ENCODE measurements around the gene RASGRP4. TPM values are rescaled to one million over a fixed set of nuclear protein-coding genes. Genes with fewer than 3 reads are reported as not detected.

The RASGRP4 gene
- total RNA-seq, 1 donor from 2014 or later = 1.0 TPM

DNA sequence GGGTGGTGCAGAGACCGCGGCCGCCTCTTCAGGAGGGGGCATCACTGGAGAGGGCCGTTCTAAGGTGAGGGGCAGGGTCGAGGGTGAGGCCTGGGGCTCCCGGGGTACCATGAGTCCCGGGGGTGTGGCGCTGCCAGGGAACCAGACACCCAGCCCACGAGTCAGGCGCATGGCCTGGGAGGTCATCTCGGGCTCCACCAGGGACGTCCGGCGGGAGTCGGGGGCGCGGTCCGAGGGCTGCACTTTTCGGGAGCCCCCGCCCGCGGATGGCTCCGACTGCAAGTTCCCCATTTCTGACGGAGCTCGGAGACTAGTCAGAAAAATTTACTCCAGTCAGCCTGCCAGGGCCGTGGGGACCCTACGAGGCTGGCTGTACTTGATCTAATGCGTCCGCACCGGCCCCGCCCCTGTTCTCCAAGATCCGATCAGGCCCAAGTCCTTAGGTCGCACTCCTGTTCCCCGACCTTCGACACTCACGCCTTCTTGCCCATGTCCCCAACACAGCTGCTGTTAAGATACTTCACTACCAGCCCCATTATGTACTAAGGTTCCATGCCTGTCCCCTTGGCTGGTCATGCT, 39.0 kb downstream of the RASGRP4 start:
- no peak overlapping the region for H3K9ac ChIP-seq (ENCODE audit: low read depth in 1 of 3, low read length in 3 of 3)
- peaks cover 12 to 21% (median 20%) of the 10 kb centered on the region in 3 donors for H3K4me1 ChIP-seq (ENCODE audit: control insufficient read depth in 3 of 3, insufficient read depth in 3 of 3, low read length in 3 of 3)
- H3K4me3 ChIP-seq (ENCODE audit: low read length in 3 of 3) = peak overlapping the region; percentile 38 to 61 (median 61)
- no peaks in the 10 kb centered on the region for H3K9me3 ChIP-seq (ENCODE audit: control insufficient read depth in 3 of 3, low read length in 3 of 3)
- peaks cover 0 to 6% (median 6%) of the 10 kb centered on the region in 3 donors for H3K27me3 ChIP-seq (ENCODE audit: control insufficient read depth in 3 of 3, insufficient read depth in 3 of 3, low read length in 3 of 3)
- peak overlapping the region; percentile 5 for H3K27ac ChIP-seq (ENCODE audit: low read depth, low read length)
- peaks cover 25 to 28% (median 27%) of the 10 kb centered on the region in 3 donors for H3K36me3 ChIP-seq (ENCODE audit: control insufficient read depth in 3 of 3, insufficient read depth in 3 of 3, low read length in 3 of 3)

DNA sequence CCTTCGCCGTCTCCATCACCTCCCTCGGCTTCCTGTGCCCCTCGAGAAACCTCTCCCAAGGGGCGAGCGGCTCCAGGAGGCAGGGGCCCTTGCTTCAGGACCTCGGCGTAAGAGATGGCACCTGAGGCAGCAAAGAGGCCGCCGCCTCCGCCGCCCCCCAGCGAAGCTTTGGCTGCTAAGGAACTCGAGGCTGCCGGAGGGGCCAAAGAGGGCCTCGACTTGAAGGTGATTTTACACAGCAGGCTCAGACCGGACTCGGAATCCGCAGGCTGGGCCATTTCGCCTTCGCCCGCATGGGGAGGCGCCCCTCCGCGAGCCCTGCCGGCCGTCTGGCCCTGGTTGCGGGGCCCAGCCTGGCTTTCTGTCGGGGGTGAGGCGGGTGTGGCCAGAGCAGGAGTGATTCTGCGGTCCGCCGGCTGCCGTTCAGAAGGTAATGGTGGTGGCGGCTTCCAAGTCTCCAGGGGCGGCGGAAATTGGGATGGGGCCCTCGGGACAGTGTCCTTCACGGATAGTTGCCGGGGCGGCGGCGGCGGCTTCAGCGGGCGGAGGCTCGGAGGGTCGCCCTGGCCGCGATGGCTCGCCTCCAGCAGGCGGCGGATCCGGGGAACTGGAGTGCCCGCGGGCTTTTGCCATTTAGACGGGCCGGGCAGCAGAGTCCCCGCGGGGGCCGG, 39.6 kb downstream of the RASGRP4 start:
- Histone ChIP-seq H3K36me3 (ENCODE audit: control insufficient read depth in 3 of 3, insufficient read depth in 3 of 3, low read length in 3 of 3) (peaks cover 31 to 34% (median 33%) of the 10 kb centered on the region in 3 donors), H3K4me3 (ENCODE audit: low read length in 3 of 3) (no peak overlapping the region), H3K27ac (ENCODE audit: low read depth, low read length) (no peak overlapping the region), H3K4me1 (ENCODE audit: control insufficient read depth in 3 of 3, insufficient read depth in 3 of 3, low read length in 3 of 3) (peaks cover 12 to 21% (median 20%) of the 10 kb centered on the region in 3 donors), H3K9me3 (ENCODE audit: control insufficient read depth in 3 of 3, low read length in 3 of 3) (no peaks in the 10 kb centered on the region), H3K27me3 (ENCODE audit: control insufficient read depth in 3 of 3, insufficient read depth in 3 of 3, low read length in 3 of 3) (peaks cover 0 to 13% (median 6%) of the 10 kb centered on the region in 3 donors), H3K9ac (ENCODE audit: low read depth in 1 of 3, low read length in 3 of 3) (no peak overlapping the region)

DNA sequence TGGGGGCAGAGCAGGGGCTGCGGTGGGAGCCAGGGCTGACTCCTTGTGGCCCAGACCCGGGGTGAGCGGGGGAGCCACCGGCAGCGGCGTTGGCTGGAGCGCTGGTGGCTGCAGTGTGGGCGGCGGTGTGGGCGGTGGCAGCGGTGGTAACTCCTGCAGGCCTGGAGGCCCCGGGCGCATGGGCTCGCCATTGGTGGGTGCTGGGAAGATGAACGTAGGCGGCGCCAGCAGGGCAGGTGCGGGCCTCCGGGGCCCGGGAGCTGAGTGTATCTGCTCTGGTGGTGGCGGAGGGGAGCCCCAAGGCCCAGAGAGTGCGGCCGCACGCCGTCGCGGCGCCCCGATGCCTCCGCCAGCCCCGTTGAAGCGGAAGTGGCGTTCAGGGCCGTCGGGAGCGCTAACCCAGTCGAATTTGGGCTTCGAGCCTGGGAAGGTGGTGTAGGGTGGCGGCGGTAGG, 40.2 kb downstream of the RASGRP4 start:
- Histone ChIP-seq H3K27me3 (ENCODE audit: control insufficient read depth in 3 of 3, insufficient read depth in 3 of 3, low read length in 3 of 3) (peaks cover 0 to 15% (median 11%) of the 10 kb centered on the region in 3 donors), H3K9me3 (ENCODE audit: control insufficient read depth in 3 of 3, low read length in 3 of 3) (no peaks in the 10 kb centered on the region), H3K27ac (ENCODE audit: low read depth, low read length) (no peak overlapping the region), H3K4me1 (ENCODE audit: control insufficient read depth in 3 of 3, insufficient read depth in 3 of 3, low read length in 3 of 3) (peaks cover 12 to 21% (median 20%) of the 10 kb centered on the region in 3 donors), H3K36me3 (ENCODE audit: control insufficient read depth in 3 of 3, insufficient read depth in 3 of 3, low read length in 3 of 3) (peaks cover 37 to 40% (median 39%) of the 10 kb centered on the region in 3 donors), H3K9ac (ENCODE audit: low read depth in 1 of 3, low read length in 3 of 3) (no peak overlapping the region), H3K4me3 (ENCODE audit: low read length in 3 of 3) (no peak overlapping the region)

DNA sequence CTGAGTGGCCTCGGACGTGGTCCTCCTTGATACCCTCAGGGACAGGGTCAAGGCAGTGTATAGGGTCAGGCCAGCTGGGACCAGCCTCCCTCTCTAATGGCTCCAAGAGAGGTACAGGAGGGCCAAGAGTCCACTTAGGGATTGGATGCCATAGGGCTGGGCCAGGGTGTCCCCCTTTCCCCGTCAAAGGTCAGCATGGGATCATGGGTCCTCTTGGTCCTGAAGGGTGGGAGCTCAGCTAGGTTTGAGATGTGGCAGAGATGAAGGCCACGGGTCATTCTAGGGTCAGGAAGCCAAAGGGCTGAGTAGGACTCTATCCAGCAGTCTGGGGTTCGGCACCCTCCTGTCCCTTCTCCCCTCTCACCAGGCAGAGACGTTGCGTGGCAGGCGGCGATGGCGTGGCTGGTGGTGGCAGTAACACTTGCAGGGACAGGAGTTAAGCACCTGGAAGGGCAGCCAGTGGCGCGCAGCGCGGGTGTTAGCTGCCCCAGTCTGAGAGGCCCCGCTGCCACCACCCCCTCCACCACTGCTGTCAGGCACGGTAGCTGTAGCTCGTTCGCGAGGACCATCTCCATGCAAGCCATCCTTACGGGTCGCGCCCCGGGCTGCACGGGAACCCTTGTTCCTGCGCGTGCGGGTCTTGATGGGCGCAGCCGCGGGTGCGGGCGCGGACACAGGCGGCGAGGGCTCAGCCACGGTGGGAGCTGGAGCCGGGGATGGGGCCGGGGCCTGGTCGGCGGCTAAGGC, 40.8 kb downstream of the RASGRP4 start:
- H3K36me3 ChIP-seq (ENCODE audit: control insufficient read depth in 3 of 3, insufficient read depth in 3 of 3, low read length in 3 of 3) = peaks cover 43 to 45% (median 44%) of the 10 kb centered on the region in 3 donors
- H3K27me3 ChIP-seq (ENCODE audit: control insufficient read depth in 3 of 3, insufficient read depth in 3 of 3, low read length in 3 of 3) = peaks cover 0 to 15% (median 12%) of the 10 kb centered on the region in 3 donors
- no peak overlapping the region for H3K9ac ChIP-seq (ENCODE audit: low read depth in 1 of 3, low read length in 3 of 3)

DNA sequence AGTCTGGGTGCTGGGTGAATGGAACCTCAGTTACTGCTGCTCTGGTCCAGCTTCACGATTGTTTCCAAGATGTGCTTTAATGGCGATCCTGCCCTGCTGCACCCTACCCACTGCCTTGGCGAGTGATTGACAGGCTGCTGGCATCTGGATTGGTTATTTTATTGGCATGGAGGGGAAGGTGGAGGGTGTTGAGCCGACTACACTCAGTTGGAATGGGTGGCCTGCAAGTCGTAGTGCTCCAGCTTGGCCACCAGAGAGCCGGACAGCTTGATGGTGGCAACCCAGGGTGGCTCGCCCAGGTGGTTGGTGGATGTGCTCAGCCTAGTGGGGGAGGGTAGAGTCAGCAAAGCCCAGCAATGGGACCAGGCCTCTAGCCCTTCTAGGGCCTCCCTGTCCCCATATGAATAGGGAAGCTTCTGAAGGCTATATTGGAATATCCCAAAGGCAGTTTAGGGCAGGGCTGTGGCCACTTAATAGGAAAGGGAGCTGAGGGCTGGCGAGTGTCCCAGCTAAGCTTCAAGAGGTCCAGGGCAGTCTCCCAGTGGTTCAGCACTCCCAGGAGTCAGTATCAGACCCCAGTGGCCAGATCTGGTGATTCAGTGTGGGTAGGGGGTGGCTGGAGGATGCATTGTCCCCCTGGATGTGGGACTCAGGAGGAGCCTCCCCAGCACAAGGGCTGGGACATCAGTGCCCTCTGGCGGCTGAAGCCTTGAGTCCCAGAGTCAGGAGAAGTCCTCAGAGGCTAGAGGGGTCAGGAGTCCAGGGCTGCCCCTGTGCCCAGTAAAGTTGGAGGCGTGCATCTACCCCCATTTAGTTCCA, 41.6 kb downstream of the RASGRP4 start:
- peaks cover 0 to 15% (median 12%) of the 10 kb centered on the region in 3 donors for H3K27me3 ChIP-seq (ENCODE audit: control insufficient read depth in 3 of 3, insufficient read depth in 3 of 3, low read length in 3 of 3)
- no peak overlapping the region for H3K9ac ChIP-seq (ENCODE audit: low read depth in 1 of 3, low read length in 3 of 3)
- H3K9me3 ChIP-seq (ENCODE audit: control insufficient read depth in 3 of 3, low read length in 3 of 3) = no peaks in the 10 kb centered on the region
- no peak overlapping the region for H3K27ac ChIP-seq (ENCODE audit: low read depth, low read length)
- peaks cover 12 to 21% (median 20%) of the 10 kb centered on the region in 3 donors for H3K4me1 ChIP-seq (ENCODE audit: control insufficient read depth in 3 of 3, insufficient read depth in 3 of 3, low read length in 3 of 3)
- H3K4me3 ChIP-seq (ENCODE audit: low read length in 3 of 3) = no peak overlapping the region
- peaks cover 48 to 53% (median 50%) of the 10 kb centered on the region in 3 donors for H3K36me3 ChIP-seq (ENCODE audit: control insufficient read depth in 3 of 3, insufficient read depth in 3 of 3, low read length in 3 of 3)

More for the DNA sequence above, 40.8 kb downstream of the RASGRP4 start:
- H3K27ac ChIP-seq (ENCODE audit: low read depth, low read length) = no peak overlapping the region
- H3K4me3 ChIP-seq (ENCODE audit: low read length in 3 of 3) = no peak overlapping the region
- peaks cover 12 to 21% (median 20%) of the 10 kb centered on the region in 3 donors for H3K4me1 ChIP-seq (ENCODE audit: control insufficient read depth in 3 of 3, insufficient read depth in 3 of 3, low read length in 3 of 3)
- no peaks in the 10 kb centered on the region for H3K9me3 ChIP-seq (ENCODE audit: control insufficient read depth in 3 of 3, low read length in 3 of 3)

DNA sequence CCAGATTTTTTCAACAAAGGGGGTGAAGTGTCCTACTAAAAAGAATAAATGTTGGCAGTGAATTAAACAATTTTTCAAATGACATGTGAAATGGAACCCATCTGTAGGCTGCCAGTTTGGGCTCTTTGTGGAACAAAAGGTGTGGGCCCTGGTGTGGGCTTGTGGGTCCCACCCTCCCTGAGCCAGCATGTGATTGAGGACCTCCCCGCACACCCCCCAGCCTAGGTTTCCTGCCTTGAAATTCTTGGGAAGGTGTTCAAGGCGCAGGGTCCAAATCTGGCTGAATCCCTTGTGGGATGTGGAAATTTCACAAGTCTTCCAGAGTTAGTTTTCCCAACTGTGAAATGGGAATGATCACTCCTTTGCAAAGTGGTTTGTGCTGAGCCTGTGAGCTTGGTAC, 42.3 kb downstream of the RASGRP4 start:
- peaks cover 0 to 15% (median 12%) of the 10 kb centered on the region in 3 donors for H3K27me3 ChIP-seq (ENCODE audit: control insufficient read depth in 3 of 3, insufficient read depth in 3 of 3, low read length in 3 of 3)
- peaks cover 55 to 60% (median 57%) of the 10 kb centered on the region in 3 donors for H3K36me3 ChIP-seq (ENCODE audit: control insufficient read depth in 3 of 3, insufficient read depth in 3 of 3, low read length in 3 of 3)

DNA sequence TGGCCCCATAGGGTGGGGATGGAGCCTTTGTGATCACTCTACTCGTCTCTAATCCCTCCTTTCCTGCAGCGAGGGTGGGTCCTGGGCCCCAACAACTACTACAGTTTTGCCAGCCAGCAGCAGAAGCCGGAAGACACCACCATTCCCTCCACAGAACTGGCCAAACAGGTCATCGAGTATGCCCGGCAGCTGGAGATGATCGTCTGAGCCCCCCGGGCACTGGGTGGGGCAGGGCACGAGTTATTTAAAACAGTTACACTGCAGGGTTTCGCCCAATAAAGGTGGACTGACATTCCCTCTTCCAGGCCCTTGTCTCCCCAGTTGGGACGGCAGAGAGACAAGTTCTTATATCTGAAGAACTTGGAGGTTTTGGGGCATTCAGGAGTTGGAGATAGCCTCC, 42.8 kb downstream of the RASGRP4 start:
- peaks cover 0 to 15% (median 12%) of the 10 kb centered on the region in 3 donors for H3K27me3 ChIP-seq (ENCODE audit: control insufficient read depth in 3 of 3, insufficient read depth in 3 of 3, low read length in 3 of 3)
- no peak overlapping the region for H3K4me3 ChIP-seq (ENCODE audit: low read length in 3 of 3)
- no peaks in the 10 kb centered on the region for H3K9me3 ChIP-seq (ENCODE audit: control insufficient read depth in 3 of 3, low read length in 3 of 3)
- peaks cover 55 to 61% (median 57%) of the 10 kb centered on the region in 3 donors for H3K36me3 ChIP-seq (ENCODE audit: control insufficient read depth in 3 of 3, insufficient read depth in 3 of 3, low read length in 3 of 3)
- no peak overlapping the region for H3K9ac ChIP-seq (ENCODE audit: low read depth in 1 of 3, low read length in 3 of 3)
- peaks cover 8 to 15% (median 15%) of the 10 kb centered on the region in 3 donors for H3K4me1 ChIP-seq (ENCODE audit: control insufficient read depth in 3 of 3, insufficient read depth in 3 of 3, low read length in 3 of 3)
- no peak overlapping the region for H3K27ac ChIP-seq (ENCODE audit: low read depth, low read length)

More for the DNA sequence above, 42.3 kb downstream of the RASGRP4 start:
- Histone ChIP-seq H3K4me1 (ENCODE audit: control insufficient read depth in 3 of 3, insufficient read depth in 3 of 3, low read length in 3 of 3) (peaks cover 8 to 17% (median 17%) of the 10 kb centered on the region in 3 donors), H3K4me3 (ENCODE audit: low read length in 3 of 3) (no peak overlapping the region), H3K9ac (ENCODE audit: low read depth in 1 of 3, low read length in 3 of 3) (no peak overlapping the region), H3K27ac (ENCODE audit: low read depth, low read length) (no peak overlapping the region), H3K9me3 (ENCODE audit: control insufficient read depth in 3 of 3, low read length in 3 of 3) (no peaks in the 10 kb centered on the region)

DNA sequence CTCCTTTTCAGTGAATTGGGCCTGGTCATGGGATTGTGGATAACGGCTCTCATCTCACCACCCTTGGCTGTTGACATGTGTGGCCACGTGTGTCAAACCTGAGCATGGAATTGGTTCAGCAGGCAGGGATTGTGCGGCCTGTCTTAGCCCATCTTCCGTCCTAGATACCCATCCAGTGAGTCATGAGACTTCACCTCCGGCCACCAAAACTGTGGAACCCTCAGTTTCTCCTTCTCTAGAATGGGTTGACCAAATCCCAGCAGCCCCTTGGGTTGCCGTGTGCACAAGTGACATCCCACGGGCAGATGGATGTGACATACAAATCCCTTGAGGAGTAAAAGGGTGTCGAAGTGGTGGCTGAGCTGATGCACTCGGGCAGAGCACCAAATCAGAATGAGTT, 44.9 kb downstream of the RASGRP4 start:
- no peaks in the 10 kb centered on the region for H3K9me3 ChIP-seq (ENCODE audit: control insufficient read depth in 3 of 3, low read length in 3 of 3)
- peaks cover 0 to 15% (median 12%) of the 10 kb centered on the region in 3 donors for H3K27me3 ChIP-seq (ENCODE audit: control insufficient read depth in 3 of 3, insufficient read depth in 3 of 3, low read length in 3 of 3)
- H3K4me3 ChIP-seq (ENCODE audit: low read length in 3 of 3) = no peak overlapping the region
- H3K36me3 ChIP-seq (ENCODE audit: control insufficient read depth in 3 of 3, insufficient read depth in 3 of 3, low read length in 3 of 3) = peaks cover 63 to 79% (median 67%) of the 10 kb centered on the region in 3 donors
- no peak overlapping the region for H3K27ac ChIP-seq (ENCODE audit: low read depth, low read length)
- H3K9ac ChIP-seq (ENCODE audit: low read depth in 1 of 3, low read length in 3 of 3) = no peak overlapping the region
- peaks cover 10 to 12% (median 11%) of the 10 kb centered on the region in 3 donors for H3K4me1 ChIP-seq (ENCODE audit: control insufficient read depth in 3 of 3, insufficient read depth in 3 of 3, low read length in 3 of 3)

DNA sequence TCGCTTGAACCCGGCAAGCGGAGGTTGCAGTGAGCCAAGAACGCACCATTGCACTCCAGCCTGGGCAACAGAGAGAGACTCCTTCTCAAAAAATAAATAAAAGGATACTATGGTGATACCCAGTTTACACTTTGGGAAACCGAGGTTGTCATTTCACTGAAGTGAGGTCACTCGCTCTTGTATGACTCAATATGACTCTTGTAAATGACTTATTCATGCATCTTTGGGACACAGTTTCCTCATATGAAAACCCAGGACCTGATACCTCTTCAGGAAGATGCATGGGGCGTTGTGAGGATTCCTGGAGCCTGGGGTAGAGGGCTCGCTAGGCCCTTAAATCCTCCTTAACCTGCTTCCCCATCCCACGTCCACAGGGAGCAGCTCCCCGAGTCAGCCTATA, 47.2 kb downstream of the RASGRP4 start:
- H3K27me3 ChIP-seq (ENCODE audit: control insufficient read depth in 3 of 3, insufficient read depth in 3 of 3, low read length in 3 of 3) = peaks cover 0 to 12% (median 9%) of the 10 kb centered on the region in 3 donors
- H3K36me3 ChIP-seq (ENCODE audit: control insufficient read depth in 3 of 3, insufficient read depth in 3 of 3, low read length in 3 of 3) = peaks cover 54 to 69% (median 60%) of the 10 kb centered on the region in 3 donors
- H3K4me1 ChIP-seq (ENCODE audit: control insufficient read depth in 3 of 3, insufficient read depth in 3 of 3, low read length in 3 of 3) = peaks cover 20 to 29% (median 23%) of the 10 kb centered on the region in 3 donors
- no peaks in the 10 kb centered on the region for H3K9me3 ChIP-seq (ENCODE audit: control insufficient read depth in 3 of 3, low read length in 3 of 3)
- H3K27ac ChIP-seq (ENCODE audit: low read depth, low read length) = no peak overlapping the region
- H3K9ac ChIP-seq (ENCODE audit: low read depth in 1 of 3, low read length in 3 of 3) = no peak overlapping the region
- no peak overlapping the region for H3K4me3 ChIP-seq (ENCODE audit: low read length in 3 of 3)

Data from skeletal muscle tissue (tissue), 4 donors.